HG02870 (cell line): ENCODE results near the gene NUP93.
A peak's percentile ranks its signal among the peaks of the same experiment; 100 is the strongest.

Experiments
- ATAC-seq: cut with Tn5 transposase; IDR thresholded peaks from one replicate; pipeline ENCODE4 v1.9.1; 2021; ENCODE audit warnings: mild to moderate bottlenecking, moderate library complexity; ENCODE audit not compliant: unreplicated experiment

Gene NUP93

GRCh38 chr16:56729735-56730662, at the start of gene NUP93:
NUP93 (plus strand) TSS chr16:56730129; CDS start chr16:56748248, 18,119 bp downstream.
- peak; percentile 67 for ATAC-seq

GRCh38 chr16:56681939-56682702, 47.8 kb upstream of the NUP93 start, which contains the start of gene MT1X:
MT1X (plus strand) TSS chr16:56682470; CDS start chr16:56682541, 71 bp downstream.
- peak; percentile 97 for ATAC-seq

- peak; percentile 3 for ATAC-seq
These were observed 47.1 kb upstream of the NUP93 start for GRCh38 chr16:56682703-56683397.

- ATAC-seq: no peak
These were observed 46.3 kb upstream of the NUP93 start for GRCh38 chr16:56683424-56684172.

- no peak for ATAC-seq
These were observed 45.5 kb upstream of the NUP93 start for GRCh38 chr16:56684256-56684925.

GRCh38 chr16:56684926-56685590, 44.9 kb upstream of the NUP93 start:
- no peak for ATAC-seq

- ATAC-seq: no peak
These were observed 43.2 kb upstream of the NUP93 start for GRCh38 chr16:56686758-56687157.

- ATAC-seq: no peak
These were observed 41.2 kb upstream of the NUP93 start for GRCh38 chr16:56688762-56689161.

- no peak for ATAC-seq
These were observed 40.8 kb upstream of the NUP93 start for GRCh38 chr16:56689171-56689570.

- no peak for ATAC-seq
These were observed 39.4 kb upstream of the NUP93 start for GRCh38 chr16:56690420-56691122.

- no peak for ATAC-seq
These were observed 38.0 kb upstream of the NUP93 start for GRCh38 chr16:56691885-56692284.

GRCh38 chr16:56695246-56695645, 34.7 kb upstream of the NUP93 start:
- no peak for ATAC-seq

- ATAC-seq: no peak
These were observed 32.3 kb upstream of the NUP93 start for GRCh38 chr16:56697456-56698155.

GRCh38 chr16:56700195-56700594, 29.7 kb upstream of the NUP93 start:
- ATAC-seq: no peak

GRCh38 chr16:56700631-56701030, 29.3 kb upstream of the NUP93 start:
- ATAC-seq: no peak

GRCh38 chr16:56701534-56701933, 28.4 kb upstream of the NUP93 start:
- ATAC-seq: no peak

GRCh38 chr16:56702836-56703235, 27.1 kb upstream of the NUP93 start:
- no peak for ATAC-seq
